ENCODE measurements around the gene PDLIM1. TPM values are rescaled to one million over a fixed set of nuclear protein-coding genes. Genes with fewer than 3 reads are reported as not detected.
A peak's percentile ranks its signal among the peaks of the same experiment; 100 is the strongest.

The PDLIM1 gene
- total RNA-seq, 1 experiment from 2014 or later, result 115 TPM

DNA sequence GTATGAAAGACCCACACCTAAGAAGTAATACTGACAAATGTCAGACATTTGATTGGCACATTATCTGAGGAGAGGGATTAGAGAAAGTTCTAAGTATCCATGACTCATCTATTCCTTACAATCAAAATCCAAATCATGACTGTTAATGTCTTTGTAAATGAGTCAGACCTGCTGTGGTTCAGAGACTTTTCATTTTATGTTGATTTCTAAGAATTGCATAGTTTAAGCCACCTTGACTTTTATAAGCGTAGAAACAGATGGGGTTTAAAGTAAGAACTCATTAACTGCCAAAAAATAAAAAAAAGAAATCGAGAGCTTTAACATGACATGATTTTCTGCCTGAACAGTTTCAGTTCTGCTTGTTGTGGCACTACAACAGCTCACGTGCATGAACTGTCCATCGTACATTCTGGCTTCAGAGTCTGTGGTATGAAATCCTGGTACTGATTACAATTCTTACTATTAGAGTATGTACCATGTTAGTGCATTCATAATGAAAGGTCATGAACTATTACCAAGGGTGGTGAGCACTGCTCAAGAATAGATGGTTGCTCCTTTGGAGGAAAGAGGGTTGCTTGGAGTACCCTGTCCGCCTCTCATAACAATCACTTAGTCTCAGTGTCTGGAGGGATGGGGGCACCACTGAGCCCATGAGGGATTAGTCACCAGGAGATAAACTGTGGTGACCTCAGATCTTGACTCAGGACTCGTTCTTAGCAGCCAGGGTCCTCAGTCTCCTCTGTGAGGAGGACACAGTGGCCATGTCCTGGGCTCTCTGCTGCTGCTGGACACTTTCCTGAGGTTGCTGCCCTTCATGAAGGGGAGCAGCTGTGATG is 54.5 kb downstream of the PDLIM1 start:
- peaks cover 26 to 64% (median 63%) of the 10 kb centered on the region in 3 experiments for H3K36me3 Mint-ChIP-seq (ENCODE audit: insufficient read depth in 1 of 3, low read depth in 3 of 3)
- Histone ChIP-seq H4K91ac (ENCODE audit: insufficient read length, low read depth, low read length) (no peak overlapping the region), H3K56ac (ENCODE audit: insufficient read length, low read depth, low read length) (no peak overlapping the region), H3K79me1 (ENCODE audit: insufficient read depth, low read depth, low read length, poor library complexity, severe bottlenecking) (no peaks in the 10 kb centered on the region), H3K27ac (ENCODE audit: insufficient read length, low read depth, low read length) (peak overlapping the region; percentile 20), H2AK5ac (ENCODE audit: insufficient read length, low read length) (no peak overlapping the region), H3K4ac (ENCODE audit: low read depth, low read length) (no peak overlapping the region), H3T11ph (ENCODE audit: low read length) (no peak overlapping the region), H3K23ac (ENCODE audit: insufficient read length, low read depth, low read length) (no peak overlapping the region), H2BK15ac (ENCODE audit: low read depth, low read length) (no peak overlapping the region), H3K9ac (ENCODE audit: extremely low read depth, insufficient read length, low read length) (no peak overlapping the region), H2BK12ac (ENCODE audit: insufficient read length, low read depth, low read length) (no peak overlapping the region), H3K4me1 (ENCODE audit: insufficient read depth, low read length) (peaks cover 3% of the 10 kb centered on the region; the same call in 1 of the 2 replicates), H4K5ac (ENCODE audit: insufficient read length, low read depth, low read length) (no peak overlapping the region), H2BK120ac (ENCODE audit: low read depth, low read length, poor library complexity, severe bottlenecking) (no peak overlapping the region), H2AFZ (ENCODE audit: low read length) (no peak overlapping the region), H3K23me2 (ENCODE audit: insufficient read length, low read depth, low read length, poor library complexity, severe bottlenecking) (no peaks in the 10 kb centered on the region), H3K9me3 (ENCODE audit: control insufficient read depth, low read depth, low read length) (no peaks in the 10 kb centered on the region), H2BK5ac (ENCODE audit: insufficient read length, low read length) (no peak overlapping the region), H4K8ac (replicated peaks; ENCODE audit: insufficient read length, low read depth, low read length) (no peak overlapping the region), H3K14ac (ENCODE audit: insufficient read depth, low read length) (no peak overlapping the region), H2BK20ac (ENCODE audit: low read depth, low read length, poor library complexity, severe bottlenecking) (no peak overlapping the region), H3K4me2 (ENCODE audit: insufficient read depth, insufficient read length, low read length) (no peak overlapping the region), H3K79me2 (ENCODE audit: insufficient read depth, low read length) (no peaks in the 10 kb centered on the region), H3K18ac (ENCODE audit: insufficient read length, low read depth, low read length) (no peak overlapping the region), H4K20me1 (ENCODE audit: control insufficient read depth, insufficient read depth, insufficient read length) (no peaks in the 10 kb centered on the region), H3K27me3 (ENCODE audit: insufficient read depth, low read length) (no peaks in the 10 kb centered on the region)
- H3K27me3 Mint-ChIP-seq (ENCODE audit: low read depth), result no peaks in the 10 kb centered on the region
- no peak for DNase-seq
- H3K4me3 Mint-ChIP-seq, result no peak overlapping the region
- peaks cover 9 to 14% of the 10 kb centered on the region in 2 experiments for H3K9me3 Mint-ChIP-seq
- H3K4me1 Mint-ChIP-seq, result peaks cover 25 to 28% of the 10 kb centered on the region in 2 experiments
- peak overlapping the region; percentile 27 to 98 (median 90); a peak in 5 of 7 replicates for H3K27ac Mint-ChIP-seq
- TF ChIP-seq, protein P1, sequence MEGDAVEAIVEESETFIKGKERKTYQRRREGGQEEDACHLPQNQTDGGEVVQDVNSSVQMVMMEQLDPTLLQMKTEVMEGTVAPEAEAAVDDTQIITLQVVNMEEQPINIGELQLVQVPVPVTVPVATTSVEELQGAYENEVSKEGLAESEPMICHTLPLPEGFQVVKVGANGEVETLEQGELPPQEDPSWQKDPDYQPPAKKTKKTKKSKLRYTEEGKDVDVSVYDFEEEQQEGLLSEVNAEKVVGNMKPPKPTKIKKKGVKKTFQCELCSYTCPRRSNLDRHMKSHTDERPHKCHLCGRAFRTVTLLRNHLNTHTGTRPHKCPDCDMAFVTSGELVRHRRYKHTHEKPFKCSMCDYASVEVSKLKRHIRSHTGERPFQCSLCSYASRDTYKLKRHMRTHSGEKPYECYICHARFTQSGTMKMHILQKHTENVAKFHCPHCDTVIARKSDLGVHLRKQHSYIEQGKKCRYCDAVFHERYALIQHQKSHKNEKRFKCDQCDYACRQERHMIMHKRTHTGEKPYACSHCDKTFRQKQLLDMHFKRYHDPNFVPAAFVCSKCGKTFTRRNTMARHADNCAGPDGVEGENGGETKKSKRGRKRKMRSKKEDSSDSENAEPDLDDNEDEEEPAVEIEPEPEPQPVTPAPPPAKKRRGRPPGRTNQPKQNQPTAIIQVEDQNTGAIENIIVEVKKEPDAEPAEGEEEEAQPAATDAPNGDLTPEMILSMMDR (conservative IDR thresholded peaks at IDR 0.05), result no peak
- WGBS (ENCODE audit: extremely low coverage, insufficient read length, low lambda C conversion rate), result no CpG with 5 or more reads among the region's 6 CpGs
